DOHH2 (cell line): ENCODE results near the gene OIT3.

Experiments used
- H3F3A ChIP-seq: fragments of 200-600 bp; sonication (generic), shearing (Covaris generic); 2 replicates; pipeline ENCODE4 v1.6.0; 2016; ENCODE audit warnings: antibody characterized with exemption, mild to moderate bottlenecking; ENCODE audit not compliant: control insufficient read depth, insufficient read depth
- H3K27ac ChIP-seq: fragments of 200-600 bp; sonication (generic); 2 replicates; pipeline ENCODE4 v1.5.1; 2014; ENCODE audit warnings: low read depth, mild to moderate bottlenecking, low read length, moderate library complexity
- H3K27me3 ChIP-seq: fragments of 200-600 bp; sonication (generic); 2 replicates; pipeline ENCODE4 v1.6.1; 2014; ENCODE audit warnings: mild to moderate bottlenecking, low read length, mixed read lengths; ENCODE audit not compliant: control insufficient read depth
- H3K36me3 ChIP-seq: fragments of 200-600 bp; sonication (generic); 2 replicates; pipeline ENCODE4 v1.6.1; 2014; ENCODE audit warnings: mild to moderate bottlenecking, low read length, moderate library complexity, mixed read lengths; ENCODE audit not compliant: control insufficient read depth
- H3K4me1 ChIP-seq: fragments of 200-600 bp; sonication (generic); 2 replicates; pipeline ENCODE4 v1.6.1; 2014; ENCODE audit warnings: mild to moderate bottlenecking, low read length, mixed read lengths; ENCODE audit not compliant: control insufficient read depth
- H3K4me2 ChIP-seq: fragments of 200-600 bp; sonication (generic); 2 replicates; pipeline ENCODE4 v1.6.0; 2014; ENCODE audit warnings: mild to moderate bottlenecking, low read length, moderate library complexity
- H3K4me3 ChIP-seq: fragments of 200-600 bp; sonication (generic); 2 replicates; pipeline ENCODE4 v1.5.1; 2014; ENCODE audit warnings: mild to moderate bottlenecking, low read length, mixed read lengths
- H3K79me2 ChIP-seq: fragments of 200-600 bp; sonication (generic); 2 replicates; pipeline ENCODE4 v1.6.1; 2014; ENCODE audit warnings: mild to moderate bottlenecking, low read length, mixed read lengths; ENCODE audit not compliant: control insufficient read depth
- H3K9me2 ChIP-seq: fragments of 200-600 bp; sonication (generic); replicated peaks from 2 replicates; pipeline ENCODE4 v1.6.1; 2014; ENCODE audit warnings: mild to moderate bottlenecking, low read length, mixed read lengths; ENCODE audit not compliant: control insufficient read depth
- H3K9me3 ChIP-seq: fragments of 200-600 bp; sonication (generic); 2 replicates; pipeline ENCODE4 v1.6.1; 2014; ENCODE audit warnings: antibody characterized with exemption, low read length, mixed read lengths; ENCODE audit not compliant: control insufficient read depth, insufficient read depth
- H4K20me1 ChIP-seq: fragments of 200-600 bp; sonication (generic); 2 replicates; pipeline ENCODE4 v1.6.0; 2014; ENCODE audit warnings: low read depth, mild to moderate bottlenecking, antibody characterized with exemption, low read length, moderate library complexity; ENCODE audit not compliant: control insufficient read depth, insufficient read depth
- CTCF ChIP-seq: fragments of 200-600 bp; sonication (generic); IDR thresholded peaks from one replicate; pipeline ENCODE4 v1.5.1; 2014; ENCODE audit warnings: antibody characterized with exemption, mild to moderate bottlenecking, low read depth, low read length; ENCODE audit not compliant: poor library complexity, severe bottlenecking
- EZH2phosphoT487 ChIP-seq: fragments of 200-600 bp; sonication (generic); IDR thresholded peaks from 2 replicates; pipeline ENCODE4 v1.6.1; 2017; ENCODE audit warnings: borderline replicate concordance, mild to moderate bottlenecking, antibody characterized with exemption, low read length, moderate library complexity, mixed read lengths

Gene OIT3

GRCh38 chr10:72927485-72927884 lies 33.9 kb downstream of the OIT3 start:
- Histone ChIP-seq H3K4me1 (no peaks in the 10 kb centered on the region), H3K79me2 (no peaks in the 10 kb centered on the region), H3K27me3 (peaks cover 3% of the 10 kb centered on the region; the same call in 1 of the 2 replicates), H3K9me3 (no peaks in the 10 kb centered on the region), H3K9me2 (no peaks in the 10 kb centered on the region), H4K20me1 (no peaks in the 10 kb centered on the region), H3K4me3 (no peak overlapping the region), H3K4me2 (no peak overlapping the region), H3K36me3 (no peaks in the 10 kb centered on the region), H3F3A (no peaks in the 10 kb centered on the region), H3K27ac (no peak overlapping the region)
- TF ChIP-seq EZH2phosphoT487 (no peak), CTCF (no peak)

GRCh38 chr10:72928798-72929197 lies 35.3 kb downstream of the OIT3 start:
- TF ChIP-seq EZH2phosphoT487 (no peak), CTCF (no peak)
- H3K27me3 ChIP-seq, result no peaks in the 10 kb centered on the region
- H3K4me2 ChIP-seq, result no peak overlapping the region
- H3K9me2 ChIP-seq, result no peaks in the 10 kb centered on the region
- no peak overlapping the region for H3K4me3 ChIP-seq
- H4K20me1 ChIP-seq, result no peaks in the 10 kb centered on the region
- no peaks in the 10 kb centered on the region for H3K9me3 ChIP-seq
- H3K36me3 ChIP-seq, result no peaks in the 10 kb centered on the region
- H3K79me2 ChIP-seq, result no peaks in the 10 kb centered on the region
- no peak overlapping the region for H3K27ac ChIP-seq
- no peaks in the 10 kb centered on the region for H3F3A ChIP-seq
- no peaks in the 10 kb centered on the region for H3K4me1 ChIP-seq

GRCh38 chr10:72930276-72930675 lies 36.7 kb downstream of the OIT3 start:
- no peaks in the 10 kb centered on the region for H4K20me1 ChIP-seq
- no peaks in the 10 kb centered on the region for H3K9me2 ChIP-seq
- 0 out of 2 replicates have a peak, but pooled peaks cover 4% of the 10 kb centered on the region for H3K27me3 ChIP-seq
- no peaks in the 10 kb centered on the region for H3F3A ChIP-seq
- H3K36me3 ChIP-seq, result no peaks in the 10 kb centered on the region
- no peaks in the 10 kb centered on the region for H3K9me3 ChIP-seq
- no peak overlapping the region for H3K27ac ChIP-seq
- TF ChIP-seq EZH2phosphoT487 (no peak), CTCF (no peak)
- no peaks in the 10 kb centered on the region for H3K4me1 ChIP-seq
- no peaks in the 10 kb centered on the region for H3K79me2 ChIP-seq
- no peak overlapping the region for H3K4me3 ChIP-seq
- no peak overlapping the region for H3K4me2 ChIP-seq
